C4-2B (cell line): ENCODE measurements around the gene MACF1.

Source experiments
- ZFX ChIP-seq: fragments of 450-650 bp; IDR thresholded peaks from 2 replicates; pipeline ENCODE4 v1.6.1; 2017
- TF ChIP-seq, protein P1 (sequence below): fragments of 450-650 bp; conservative IDR thresholded peaks from 2 replicates; pipeline ENCODE4 v1.5.1; 2017; ENCODE audit warnings: mild to moderate bottlenecking

DNA sequence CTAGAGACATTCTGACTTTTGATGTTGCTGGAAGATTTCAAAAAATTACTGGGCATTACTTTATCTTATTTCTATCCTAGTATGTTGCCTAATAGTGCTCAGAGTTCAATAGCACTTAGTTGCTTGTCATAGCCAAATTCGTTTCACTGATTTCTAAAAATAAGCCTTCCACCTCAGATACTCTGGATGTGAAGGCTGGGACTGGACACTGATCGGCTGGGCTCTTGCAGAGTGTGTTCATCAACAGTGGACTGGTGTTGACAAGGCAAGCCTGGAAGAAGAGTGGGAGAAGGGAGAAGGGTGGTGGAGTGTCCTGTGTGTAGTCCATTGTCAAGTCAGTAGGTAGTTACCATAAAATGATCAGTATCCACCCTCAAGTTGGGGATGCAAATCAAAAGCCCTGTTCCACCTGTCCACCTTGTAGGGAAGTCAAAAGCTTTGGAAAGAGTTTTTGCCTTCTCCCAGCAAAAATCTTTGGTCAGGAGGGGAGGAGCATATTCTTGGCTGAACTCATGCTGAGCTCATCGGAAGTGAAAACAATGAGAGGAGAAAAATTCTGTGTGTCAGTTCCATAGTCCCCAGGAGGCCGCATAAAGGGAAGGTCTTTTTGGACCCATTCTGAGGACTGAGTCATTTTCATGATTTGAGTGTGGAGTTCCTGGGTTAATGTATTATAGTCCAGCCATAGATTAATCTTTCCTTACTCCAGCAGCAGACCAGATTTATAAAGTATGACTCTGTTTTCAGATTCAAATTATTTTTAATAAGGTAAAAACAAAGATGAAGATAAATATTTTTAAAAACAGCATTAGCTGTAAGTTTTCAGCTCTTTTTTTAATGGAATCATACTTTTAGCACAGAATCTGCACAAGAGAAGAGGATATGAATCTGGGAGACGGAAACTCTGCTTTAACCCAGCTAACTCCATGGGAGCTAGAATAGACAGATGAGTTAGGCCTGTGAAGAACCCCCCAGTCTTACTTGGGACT is 187.5 kb downstream of the MACF1 start:
- TF ChIP-seq, protein P1, sequence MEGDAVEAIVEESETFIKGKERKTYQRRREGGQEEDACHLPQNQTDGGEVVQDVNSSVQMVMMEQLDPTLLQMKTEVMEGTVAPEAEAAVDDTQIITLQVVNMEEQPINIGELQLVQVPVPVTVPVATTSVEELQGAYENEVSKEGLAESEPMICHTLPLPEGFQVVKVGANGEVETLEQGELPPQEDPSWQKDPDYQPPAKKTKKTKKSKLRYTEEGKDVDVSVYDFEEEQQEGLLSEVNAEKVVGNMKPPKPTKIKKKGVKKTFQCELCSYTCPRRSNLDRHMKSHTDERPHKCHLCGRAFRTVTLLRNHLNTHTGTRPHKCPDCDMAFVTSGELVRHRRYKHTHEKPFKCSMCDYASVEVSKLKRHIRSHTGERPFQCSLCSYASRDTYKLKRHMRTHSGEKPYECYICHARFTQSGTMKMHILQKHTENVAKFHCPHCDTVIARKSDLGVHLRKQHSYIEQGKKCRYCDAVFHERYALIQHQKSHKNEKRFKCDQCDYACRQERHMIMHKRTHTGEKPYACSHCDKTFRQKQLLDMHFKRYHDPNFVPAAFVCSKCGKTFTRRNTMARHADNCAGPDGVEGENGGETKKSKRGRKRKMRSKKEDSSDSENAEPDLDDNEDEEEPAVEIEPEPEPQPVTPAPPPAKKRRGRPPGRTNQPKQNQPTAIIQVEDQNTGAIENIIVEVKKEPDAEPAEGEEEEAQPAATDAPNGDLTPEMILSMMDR: no peak
- TF ChIP-seq ZFX: no peak
